HuH-7.5 (cell line): ENCODE data around the gene APOA4.
A peak's percentile ranks its signal among the peaks of the same experiment; 100 is the strongest.
"Not testable (repeated sequence)": the region's sequence is repeated elsewhere in the genome, so short reads cannot be mapped to it uniquely, and the experiment has no call there.

ENCODE experiments used
- DNase-seq: peaks from one replicate; pipeline ENCODE4 v3.0.0; 2011; ENCODE audit warnings: low spot score

Gene APOA4

GRCh38 chr11:116829525-116830183, 6.5 kb upstream of the APOA4 start, which contains the start of gene APOC3:
TSS of gene APOC3 (plus strand) at chr11:116829907. CDS start at chr11:116830583, 676 bp downstream.
- DNase-seq: peak; percentile 52

- peak; percentile 57 for DNase-seq
Observed at GRCh38 chr11:116828632-116829524, 5.8 kb upstream of the APOA4 start.

GRCh38 chr11:116827461-116827860, 4.4 kb upstream of the APOA4 start:
- DNase-seq: no peak

GRCh38 chr11:116826751-116827431, 3.8 kb upstream of the APOA4 start:
- peak; percentile 63 for DNase-seq

DNA sequence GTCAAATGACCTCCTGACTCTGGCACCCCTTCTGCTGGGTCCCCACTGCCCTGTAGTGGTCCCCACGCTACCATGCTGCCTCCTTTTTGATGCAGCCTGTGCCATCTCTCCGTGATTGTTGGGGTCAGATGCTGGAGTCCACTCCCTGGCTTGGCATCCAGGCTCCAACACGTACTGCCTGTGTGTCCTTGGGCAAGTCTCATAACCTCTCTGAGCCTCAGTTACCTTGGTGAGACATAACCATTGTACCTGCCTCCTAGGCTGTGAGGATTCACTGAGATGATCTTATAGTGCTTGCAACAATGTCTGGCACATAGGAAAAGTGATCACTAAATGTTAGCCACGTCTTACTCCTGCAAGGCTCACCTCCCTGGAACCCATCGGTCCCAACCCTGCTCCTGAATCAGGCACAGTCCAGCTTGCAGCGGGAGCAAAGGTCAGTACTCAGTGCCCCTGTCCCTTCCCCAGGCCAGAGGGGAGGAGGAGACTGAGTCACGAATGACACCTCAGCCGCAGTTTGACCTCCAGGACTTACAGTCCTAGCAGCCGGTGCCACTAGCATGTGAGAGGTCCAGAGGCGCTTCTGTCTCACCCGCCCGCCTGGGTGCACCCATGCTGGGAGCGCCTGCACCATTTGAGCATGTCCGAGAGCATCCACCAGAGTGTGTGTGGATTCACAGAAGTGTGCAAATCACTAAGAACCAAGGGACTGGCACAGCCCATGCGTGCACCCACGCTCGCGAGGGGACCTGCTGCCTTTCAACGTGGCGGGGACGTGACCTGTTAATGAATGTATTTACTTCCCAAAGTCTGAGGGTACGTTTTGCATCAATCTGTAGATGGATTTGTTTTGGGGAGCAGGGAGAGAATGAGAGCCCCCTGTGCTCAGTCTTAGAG, 3.0 kb upstream of the APOA4 start:
- no peak for DNase-seq

GRCh38 chr11:116825434-116825833, 2.3 kb upstream of the APOA4 start:
- DNase-seq: no peak

DNA sequence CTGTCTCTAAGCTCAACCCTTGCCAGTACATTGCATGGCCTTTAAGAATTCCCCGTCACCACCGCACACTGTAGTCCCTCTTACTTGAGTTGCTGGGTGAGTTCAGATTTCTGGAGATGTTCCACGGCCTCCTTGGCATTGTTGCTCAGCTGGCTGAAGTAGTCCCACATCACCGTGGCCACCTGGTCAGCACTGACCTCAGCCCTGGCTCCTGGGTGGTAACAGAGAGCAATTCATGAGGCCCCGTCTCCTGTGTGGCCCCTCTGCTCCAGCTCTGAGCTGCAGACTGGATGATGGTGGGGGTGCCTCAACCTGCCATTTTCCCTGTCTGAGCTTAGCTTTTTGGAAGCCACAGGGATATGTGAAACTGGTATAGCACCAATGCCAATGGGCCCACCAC, 529 bp downstream of the APOA4 start:
- no peak for DNase-seq

DNA sequence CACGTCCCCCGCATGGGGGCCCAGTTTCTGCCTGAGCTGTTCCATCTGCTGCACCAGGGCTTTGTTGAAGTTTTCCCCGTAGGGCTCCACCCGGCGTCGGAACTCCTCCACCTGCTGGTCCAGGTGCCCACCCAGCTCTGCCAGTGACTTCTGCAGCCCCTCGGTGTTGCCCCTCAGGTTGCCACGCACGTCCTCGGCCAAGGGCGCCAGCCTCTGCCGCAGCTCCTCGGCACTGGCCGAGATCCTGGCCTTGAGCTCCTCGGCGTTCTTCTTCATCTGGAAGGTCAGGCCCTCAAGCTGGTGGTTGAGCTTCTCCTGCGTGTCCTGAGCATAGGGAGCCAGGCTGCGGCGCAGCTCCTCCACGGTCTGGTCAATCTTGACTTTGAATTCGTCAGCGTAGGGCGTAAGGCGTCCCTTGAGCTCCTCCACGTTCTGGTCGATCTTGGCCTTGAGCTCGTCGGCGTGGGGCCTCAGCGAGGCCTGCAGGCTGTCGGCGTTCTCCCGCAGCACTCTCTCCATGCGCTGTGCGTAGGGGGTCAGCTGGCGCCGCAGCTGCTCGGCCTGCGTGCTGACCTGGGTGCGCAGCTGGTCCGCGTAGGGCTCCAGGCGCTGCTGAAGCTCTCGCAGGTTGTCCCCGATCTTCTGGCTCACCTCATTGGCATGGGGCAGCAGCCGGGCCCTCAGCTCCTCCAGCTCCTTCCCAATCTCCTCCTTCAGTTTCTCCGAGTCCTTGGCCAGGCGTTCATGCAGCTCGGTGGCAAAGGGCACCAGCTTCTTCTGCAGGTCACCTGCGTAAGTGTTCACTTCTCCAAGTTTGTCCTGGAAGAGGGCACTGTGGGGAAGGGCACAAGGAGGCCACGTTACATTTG, 1.8 kb downstream of the APOA4 start:
- no peak for DNase-seq

- DNase-seq: no peak
Observed at GRCh38 chr11:116819049-116819448, 4.1 kb downstream of the APOA4 start.

GRCh38 chr11:116814502-116814901, 8.6 kb downstream of the APOA4 start:
- no peak for DNase-seq

- no peak for DNase-seq
Observed at GRCh38 chr11:116813781-116814471, 9.2 kb downstream of the APOA4 start.

DNA sequence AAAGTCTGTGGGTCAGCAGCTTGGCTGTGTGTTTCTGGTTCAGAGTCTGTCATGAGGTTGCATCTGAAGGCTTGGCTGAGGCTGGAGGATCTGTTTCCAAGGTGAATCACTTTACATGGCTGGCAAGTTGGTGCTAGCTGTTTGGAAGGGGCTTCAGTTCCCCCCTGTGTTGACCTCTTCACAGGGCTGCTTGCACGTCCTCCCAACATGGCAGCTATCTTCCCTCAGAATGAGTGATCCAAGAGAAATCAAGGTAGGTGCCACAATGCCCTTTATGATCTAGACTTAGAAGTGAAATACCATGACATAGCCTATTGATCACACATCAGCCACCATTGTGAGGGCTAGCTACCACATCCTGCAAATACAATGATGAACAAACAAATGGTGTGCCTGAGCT, 9.9 kb downstream of the APOA4 start:
- DNase-seq: no peak

DNA sequence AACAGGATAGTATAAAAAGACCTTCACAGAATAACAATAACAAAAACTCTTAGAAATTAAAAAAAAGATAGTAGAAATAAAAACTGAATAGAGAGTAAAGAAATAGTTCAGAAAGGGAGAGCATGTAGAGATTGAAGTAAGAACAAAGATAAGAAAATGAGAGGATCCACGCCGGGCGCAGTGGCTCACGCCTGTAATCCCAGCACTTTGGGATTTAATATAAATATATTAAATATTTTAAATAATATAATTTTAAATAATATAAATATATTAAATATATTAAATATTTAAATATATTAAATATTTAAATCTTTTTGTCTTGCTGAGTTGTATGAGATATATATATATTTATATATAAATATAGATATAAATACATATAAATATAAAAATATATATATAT, 11.0 kb downstream of the APOA4 start:
- no peak for DNase-seq

DNA sequence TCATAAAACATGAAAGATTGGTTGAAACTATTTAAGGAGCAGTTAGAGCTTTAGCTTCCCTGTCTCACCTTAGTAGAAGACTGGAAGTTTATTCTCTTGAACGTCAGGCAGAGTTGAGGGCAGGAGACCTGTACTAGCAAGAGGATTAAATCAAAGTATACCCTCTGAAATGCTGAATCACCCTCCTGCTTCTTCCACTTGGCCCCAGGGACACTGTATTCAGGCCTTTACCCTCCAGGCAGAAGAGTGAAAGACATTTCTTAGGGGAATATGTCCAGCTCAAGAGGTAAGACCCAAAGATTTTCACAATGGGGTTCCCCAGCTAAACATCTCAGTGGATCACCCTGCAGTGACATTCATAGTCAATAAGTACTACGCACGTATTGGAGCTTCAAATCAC, 11.9 kb downstream of the APOA4 start:
- no peak for DNase-seq

GRCh38 chr11:116808262-116809175, 14.6 kb downstream of the APOA4 start:
- DNase-seq: no peak

- no peak for DNase-seq
Observed at GRCh38 chr11:116807601-116808261, 15.4 kb downstream of the APOA4 start.

DNA sequence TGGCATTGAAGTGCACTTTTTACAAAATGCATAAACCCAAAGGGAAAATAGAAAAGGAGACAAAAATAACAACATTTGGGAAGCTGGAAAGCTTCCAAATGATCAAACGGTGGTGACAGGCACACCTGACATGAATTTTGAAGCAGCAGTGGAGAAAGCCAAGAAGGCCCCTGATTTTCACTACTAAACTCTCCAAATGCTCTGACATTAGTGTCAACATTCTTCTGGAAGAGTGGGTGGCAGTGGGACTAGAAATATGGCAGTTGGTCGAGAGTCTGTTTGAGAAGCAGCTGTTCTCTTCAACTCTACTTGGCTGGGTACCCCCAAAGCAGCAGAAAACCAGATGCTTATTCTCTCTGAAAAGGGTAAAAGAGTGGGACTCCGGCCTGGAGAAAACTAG, 19.1 kb downstream of the APOA4 start:
- no peak for DNase-seq

- DNase-seq: not testable (repeated sequence)
Observed at GRCh38 chr11:116801662-116802061, 21.4 kb downstream of the APOA4 start.
